ENCODE results near the gene ALKBH5. TPM values are rescaled to one million over a fixed set of nuclear protein-coding genes. Genes with fewer than 3 reads are reported as not detected.

The ALKBH5 gene
- total and polyA plus RNA-seq, 2 experiments from 2014 or later, result 32.2 to 117 TPM

- DNase-seq (ENCODE audit: low spot score), result no peak
- no peak for ATAC-seq
- H3K9me2 ChIP-seq (ENCODE audit: insufficient read depth), result no peaks in the 10 kb centered on the region
- H3K79me2 ChIP-seq (replicated peaks; ENCODE audit: insufficient read depth), result no peaks in the 10 kb centered on the region
- no peak overlapping the region for H2AFZ ChIP-seq
- Mint-ChIP-seq H3K36me3 (ENCODE audit: low read depth) (no peaks in the 10 kb centered on the region), H3K27ac (no peak overlapping the region), H3K4me1 (peaks cover 12% of the 10 kb centered on the region), H3K4me3 (no peak overlapping the region), H3K9me3 (no peaks in the 10 kb centered on the region), H3K27me3 (ENCODE audit: insufficient read depth, low read depth, poor library complexity) (peaks cover 16% of the 10 kb centered on the region)
- H3K4me2 ChIP-seq, result no peak overlapping the region
- H3K4me3 ChIP-seq, result no peak overlapping the region
- TF ChIP-seq EZH2 (IDR thresholded peaks at IDR 0.05; ENCODE audit: low read depth, unreplicated experiment), result no peak
- TF ChIP-seq NANOG (IDR thresholded peaks at IDR 0.05; ENCODE audit: borderline replicate concordance), result no peak
- no peak for TF ChIP-seq REST (IDR thresholded peaks at IDR 0.05; ENCODE audit: unreplicated experiment)
- TF ChIP-seq ZNF114 (CRISPR knock-in tag; IDR thresholded peaks at IDR 0.05), result no peak
- no peak for TF ChIP-seq CTCF (conservative IDR thresholded peaks at IDR 0.05; ENCODE audit: low read depth in 2 of 2)
- no peak for TF ChIP-seq ETS1 (IDR thresholded peaks at IDR 0.05)
- no peak for TF ChIP-seq JUNB (IDR thresholded peaks at IDR 0.05; ENCODE audit: unreplicated experiment)
- TF ChIP-seq CREB1 (CRISPR knock-in tag; IDR thresholded peaks at IDR 0.05; ENCODE audit: low read depth), result no peak
- TF ChIP-seq EZH2phosphoT487 (IDR thresholded peaks at IDR 0.05; ENCODE audit: unreplicated experiment), result no peak
- TF ChIP-seq POLR2AphosphoS5 (IDR thresholded peaks at IDR 0.05; ENCODE audit: low read depth), result no peak
- TF ChIP-seq STAT1 (IDR thresholded peaks at IDR 0.05; ENCODE audit: unreplicated experiment), result no peak
- TF ChIP-seq ZNF462 (CRISPR knock-in tag; IDR thresholded peaks at IDR 0.05), result no peak
- TF ChIP-seq ZNF331 (CRISPR knock-in tag; IDR thresholded peaks at IDR 0.05; ENCODE audit: low read depth), result no peak
- H3F3A ChIP-seq (replicated peaks; ENCODE audit: low read depth), result no peaks in the 10 kb centered on the region
- no peak overlapping the region for H3K27ac ChIP-seq (ENCODE audit: low read depth)
- no peaks in the 10 kb centered on the region for H3K27me3 ChIP-seq (ENCODE audit: insufficient read depth)
- no peaks in the 10 kb centered on the region for H4K20me1 ChIP-seq (replicated peaks; ENCODE audit: insufficient read depth)
- H3K36me3 ChIP-seq (ENCODE audit: insufficient read depth), result no peaks in the 10 kb centered on the region
- H3K4me1 ChIP-seq (ENCODE audit: insufficient read depth), result no peaks in the 10 kb centered on the region
These were observed 39.4 kb upstream of the ALKBH5 start for GRCh38 chr17:18144261-18144660.

All from GM23338 (cell line).